Heart left ventricle (tissue), 13 donors: Measurements from ENCODE around the gene ENOPH1.

Source experiments
- CTCF ChIP-seq, 12 donors: fragments of 200-600 bp; sonication (generic) in 4 of 12; IDR thresholded peaks; one replicate each; pipeline versions ENCODE4 v1.5.0 to v1.8.0; 2018 to 2022; ENCODE audit warnings: antibody characterized with exemption in 12 of 12, mild to moderate bottlenecking in 5 of 12
- POLR2A ChIP-seq, 2 donors: fragments of 450-650 bp; IDR thresholded peaks; one replicate each; pipeline ENCODE4 v1.6.1; 2017; ENCODE audit warnings: antibody characterized with exemption in 2 of 2, mild to moderate bottlenecking in 2 of 2, moderate library complexity in 2 of 2
- donor health status: ischemic (EF 13 %, LVEDD 7.1; RV severe dilation, severe dysfunction).
- donor health status: DM: no; HTN: yes; CAD: no.
- donor health status: DM: no; HTN: no; CAD: no.
- donor health status: ischemic (EF 25% LVEDD 6.9; RV normal size, moderate dysfunction).
- donor health status: ischemic (EF 25% LVEDD 5.7; RV mildly dilated, moderate dysfunction).
- donor health status: ischemic (EF 35%, LVEDD 5.7; RV mildly dilated, moderate dysfunction).
- donor health status: nonischemic (EF 11% LVEDD 7.7; RV severe dilation, severe dysfunction).
- donor health status: DM: yes; HTN: yes; CAD: no.
- donor health status: PGD.
- donor health status: ischemic (EF 29% LVEDD 5.4; RV normal size, mild dysfunction).
- donor health status: nonischemic (EF 23%, LVEDD 6.1; RV moderate dilation, normal function).

DNA sequence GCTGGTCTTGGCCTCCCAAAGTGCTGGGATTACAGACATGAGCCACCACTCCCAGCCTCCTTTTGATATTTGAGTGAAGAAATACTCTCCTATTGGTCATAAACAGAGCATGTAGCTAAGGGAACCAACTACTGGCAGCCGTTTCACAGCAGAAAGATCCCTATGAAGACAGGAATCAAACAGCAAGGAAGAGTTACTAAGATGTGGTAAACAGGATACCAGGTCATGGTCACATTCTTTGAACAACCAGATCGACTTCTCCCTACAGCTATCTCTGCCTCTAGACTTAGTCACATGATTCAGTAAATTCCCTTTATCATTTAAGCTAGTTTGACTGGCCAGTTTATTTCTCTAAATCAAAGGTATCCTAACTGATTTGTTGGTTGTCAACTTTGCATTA, 47.6 kb upstream of the ENOPH1 start:
- TF ChIP-seq CTCF (IDR thresholded peaks at IDR 0.05) (no peak), POLR2A (IDR thresholded peaks at IDR 0.05) (no peak)
